Astrocyte (in vitro differentiated cells and primary cell): ENCODE data around the gene DLGAP1.

Experiments used
- CTCF ChIP-seq: IDR thresholded peaks from 2 replicates; pipeline ENCODE4 v1.5.1; 2011; ENCODE audit warnings: low read depth, mild to moderate bottlenecking, inconsistent platforms, low read length, moderate library complexity; ENCODE audit not compliant: insufficient read depth
- EZH2 ChIP-seq: IDR thresholded peaks from 2 replicates; pipeline ENCODE4 v1.6.1; 2012; ENCODE audit warnings: mild to moderate bottlenecking, low read length, inconsistent platforms; ENCODE audit not compliant: insufficient read depth

- TF ChIP-seq EZH2 (no peak), CTCF (no peak)
These were observed 544.6 kb downstream of the DLGAP1 start for GRCh38 chr18:3910512-3910911.
